MCF 10A (cell line): Measurements from ENCODE around the gene TMEM62. TPM values are rescaled to one million over a fixed set of nuclear protein-coding genes. Genes with fewer than 3 reads are reported as not detected.

Experiments
- BruUV-seq: library from RNA; stranded (reverse); fragments of 400-500 nt; replicated peaks from 2 replicates; lab custom pipeline; 2021; lab: Mats Ljungman, UMichigan
- CTCF ChIA-PET: fragments of 300-600 bp; sonication (Branson Sonifier 250); formaldehyde crosslinking; extraction: SDS; loops from one replicate; lab custom pipeline; 2021; ENCODE audit warnings: antibody characterized with exemption, inconsistent platforms; lab: Yijun Ruan, JAX
- POLR2A ChIA-PET: fragments of 300-600, 350-650 bp; sonication (Branson Sonifier 250); formaldehyde crosslinking; extraction: SDS; loops from one replicate; lab custom pipeline; 2020; ENCODE audit warnings: antibody characterized with exemption, inconsistent platforms; lab: Yijun Ruan, JAX
- DNase-seq: peaks from one replicate; pipeline ENCODE4 v3.0.0-alpha.2; 2018; ENCODE audit not compliant: unreplicated experiment
- H3K27ac Mint-ChIP-seq: one replicate; pipeline ENCODE4 v1.8.0; 2022; ENCODE audit warnings: mild to moderate bottlenecking, low read depth, mixed read lengths; ENCODE audit not compliant: unreplicated experiment
- H3K27me3 Mint-ChIP-seq: one replicate; pipeline ENCODE4 v1.8.0; 2022; ENCODE audit warnings: mixed read lengths; ENCODE audit not compliant: insufficient read depth, unreplicated experiment
- H3K36me3 Mint-ChIP-seq: one replicate; pipeline ENCODE4 v1.8.0; 2022; ENCODE audit warnings: mild to moderate bottlenecking, moderate library complexity, mixed read lengths; ENCODE audit not compliant: insufficient read depth, unreplicated experiment
- H3K4me1 Mint-ChIP-seq: one replicate; pipeline ENCODE4 v1.8.0; 2022; ENCODE audit warnings: mixed read lengths; ENCODE audit not compliant: insufficient read depth, unreplicated experiment
- H3K4me3 Mint-ChIP-seq: one replicate; pipeline ENCODE4 v1.8.0; 2022; ENCODE audit warnings: mild to moderate bottlenecking, moderate library complexity, mixed read lengths; ENCODE audit not compliant: unreplicated experiment
- H3K9me3 Mint-ChIP-seq: one replicate; pipeline ENCODE4 v1.8.0; 2022; ENCODE audit warnings: mixed read lengths; ENCODE audit not compliant: unreplicated experiment
- intact Hi-C: fragments of 100-400 bp; cut with micrococcal nuclease; formaldehyde crosslinking; loops from 2 replicates; pipeline ENCODE4 v1.14.1; 2022
- total RNA-seq: library from RNA; stranded (reverse); gene quantifications from 2 replicates; pipeline ENCODE4 v1.2.3, GENCODE V29; 2022
- TF ChIP-seq, protein P1 (sequence below): fragments of 200-600 bp; IDR thresholded peaks from one replicate; pipeline ENCODE4 v1.8.0; 2022; ENCODE audit warnings: antibody characterized with exemption, mild to moderate bottlenecking; ENCODE audit not compliant: unreplicated experiment

Gene TMEM62
- total RNA-seq, 1 experiment from 2014 or later, result 16.9 TPM

DNA sequence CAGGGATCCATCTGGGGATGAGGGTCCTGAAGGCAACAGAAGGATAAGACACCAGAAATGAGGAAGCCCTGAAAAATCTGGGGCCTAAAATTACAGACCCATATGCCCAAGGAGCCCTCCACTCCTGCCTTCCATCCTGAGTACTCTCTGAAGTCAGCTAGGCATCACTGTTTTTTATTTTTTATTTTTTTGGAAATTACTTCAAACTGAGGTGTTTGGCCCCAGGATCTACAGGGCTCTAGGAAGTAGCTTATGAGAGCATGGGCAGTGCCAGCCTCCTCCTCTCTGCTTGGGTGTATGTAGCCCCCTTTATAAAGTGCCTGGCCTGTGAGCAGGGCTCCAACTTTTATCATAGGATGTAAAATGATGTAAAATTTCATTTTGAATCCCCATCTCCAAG is 79.6 kb downstream of the TMEM62 start:
- no peaks in the 10 kb centered on the region for H3K9me3 Mint-ChIP-seq
- no peaks in the 10 kb centered on the region for H3K4me1 Mint-ChIP-seq
- POLR2A ChIA-PET, result interaction anchor here (1.1 kb wide), 1 partner anchor 29 kb away, joined by 5 read pairs; no protein-coding TSS in a partner anchor
- TF ChIP-seq, protein P1, sequence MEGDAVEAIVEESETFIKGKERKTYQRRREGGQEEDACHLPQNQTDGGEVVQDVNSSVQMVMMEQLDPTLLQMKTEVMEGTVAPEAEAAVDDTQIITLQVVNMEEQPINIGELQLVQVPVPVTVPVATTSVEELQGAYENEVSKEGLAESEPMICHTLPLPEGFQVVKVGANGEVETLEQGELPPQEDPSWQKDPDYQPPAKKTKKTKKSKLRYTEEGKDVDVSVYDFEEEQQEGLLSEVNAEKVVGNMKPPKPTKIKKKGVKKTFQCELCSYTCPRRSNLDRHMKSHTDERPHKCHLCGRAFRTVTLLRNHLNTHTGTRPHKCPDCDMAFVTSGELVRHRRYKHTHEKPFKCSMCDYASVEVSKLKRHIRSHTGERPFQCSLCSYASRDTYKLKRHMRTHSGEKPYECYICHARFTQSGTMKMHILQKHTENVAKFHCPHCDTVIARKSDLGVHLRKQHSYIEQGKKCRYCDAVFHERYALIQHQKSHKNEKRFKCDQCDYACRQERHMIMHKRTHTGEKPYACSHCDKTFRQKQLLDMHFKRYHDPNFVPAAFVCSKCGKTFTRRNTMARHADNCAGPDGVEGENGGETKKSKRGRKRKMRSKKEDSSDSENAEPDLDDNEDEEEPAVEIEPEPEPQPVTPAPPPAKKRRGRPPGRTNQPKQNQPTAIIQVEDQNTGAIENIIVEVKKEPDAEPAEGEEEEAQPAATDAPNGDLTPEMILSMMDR, result no peak
- CTCF ChIA-PET, result interaction anchor here (0.6 to 2.7 kb wide), 4 partner anchors 9 to 73 kb away, joined by 4 to 12 read pairs (median 11); no protein-coding TSS in a partner anchor
- no TSS peak for BruUV-seq
- no peaks in the 10 kb centered on the region for H3K36me3 Mint-ChIP-seq
- no peak overlapping the region for H3K4me3 Mint-ChIP-seq
- H3K27ac Mint-ChIP-seq, result no peak overlapping the region
- H3K27me3 Mint-ChIP-seq, result no peaks in the 10 kb centered on the region
- DNase-seq, result no peak
- intact Hi-C loops, result no loop called here

DNA sequence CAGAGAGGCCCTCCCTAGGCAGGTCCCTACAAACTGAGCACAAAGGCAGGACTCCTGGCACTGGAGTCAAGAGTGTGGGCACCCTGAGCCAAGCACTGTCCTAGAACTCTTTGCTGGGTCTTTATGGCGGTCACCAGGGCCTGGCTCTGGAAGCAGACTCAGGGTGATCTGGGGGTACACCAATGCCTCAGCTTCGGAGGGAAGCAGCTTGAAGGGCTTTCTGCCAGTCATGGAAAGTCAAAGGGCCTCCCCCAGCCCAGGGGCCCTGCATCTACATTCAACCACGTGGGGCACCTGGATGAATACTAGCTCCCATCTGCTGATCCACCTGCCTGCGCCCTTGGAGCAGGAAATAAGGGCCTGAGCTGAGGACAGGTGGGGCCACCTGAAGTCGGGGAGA is 80.1 kb downstream of the TMEM62 start:
- Mint-ChIP-seq H3K9me3 (no peaks in the 10 kb centered on the region), H3K27ac (no peak overlapping the region), H3K36me3 (no peaks in the 10 kb centered on the region), H3K27me3 (no peaks in the 10 kb centered on the region), H3K4me1 (no peaks in the 10 kb centered on the region), H3K4me3 (no peak overlapping the region)
- TF ChIP-seq, protein P1, result no peak
- no TSS peak for BruUV-seq
- POLR2A ChIA-PET, result interaction anchor here (1.1 kb wide), 1 partner anchor 30 kb away, joined by 5 read pairs; no protein-coding TSS in a partner anchor
- DNase-seq, result no peak
- CTCF ChIA-PET, result interaction anchor here (2.0 to 2.7 kb wide), 2 partner anchors 9 to 72 kb away, joined by 10 to 12 read pairs; no protein-coding TSS in a partner anchor
- intact Hi-C loops, result no loop called here

DNA sequence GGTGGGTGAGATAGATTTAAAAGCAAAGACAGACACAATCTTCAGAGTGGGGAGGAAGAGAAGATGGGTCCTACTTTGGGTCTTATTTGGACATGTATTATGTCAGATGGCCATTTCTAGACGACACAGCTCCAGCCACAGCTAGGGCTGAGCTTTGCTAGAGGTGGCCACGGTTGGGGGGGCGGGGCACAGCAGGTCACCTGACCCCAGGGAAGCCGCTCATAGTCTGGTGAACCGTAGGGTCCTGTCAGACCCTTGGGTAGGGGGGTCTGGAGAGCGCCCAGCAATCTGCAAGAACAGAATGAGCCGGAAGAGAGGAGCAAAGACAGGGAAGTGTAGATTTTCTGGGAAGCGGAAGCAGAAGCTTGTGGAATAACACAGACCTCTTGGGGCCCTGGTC is 80.8 kb downstream of the TMEM62 start:
- POLR2A ChIA-PET, result interaction anchor here (0.9 kb wide), 1 partner anchor 10 kb away, joined by 3 read pairs; no protein-coding TSS in a partner anchor
- H3K27ac Mint-ChIP-seq, result no peak overlapping the region

DNA sequence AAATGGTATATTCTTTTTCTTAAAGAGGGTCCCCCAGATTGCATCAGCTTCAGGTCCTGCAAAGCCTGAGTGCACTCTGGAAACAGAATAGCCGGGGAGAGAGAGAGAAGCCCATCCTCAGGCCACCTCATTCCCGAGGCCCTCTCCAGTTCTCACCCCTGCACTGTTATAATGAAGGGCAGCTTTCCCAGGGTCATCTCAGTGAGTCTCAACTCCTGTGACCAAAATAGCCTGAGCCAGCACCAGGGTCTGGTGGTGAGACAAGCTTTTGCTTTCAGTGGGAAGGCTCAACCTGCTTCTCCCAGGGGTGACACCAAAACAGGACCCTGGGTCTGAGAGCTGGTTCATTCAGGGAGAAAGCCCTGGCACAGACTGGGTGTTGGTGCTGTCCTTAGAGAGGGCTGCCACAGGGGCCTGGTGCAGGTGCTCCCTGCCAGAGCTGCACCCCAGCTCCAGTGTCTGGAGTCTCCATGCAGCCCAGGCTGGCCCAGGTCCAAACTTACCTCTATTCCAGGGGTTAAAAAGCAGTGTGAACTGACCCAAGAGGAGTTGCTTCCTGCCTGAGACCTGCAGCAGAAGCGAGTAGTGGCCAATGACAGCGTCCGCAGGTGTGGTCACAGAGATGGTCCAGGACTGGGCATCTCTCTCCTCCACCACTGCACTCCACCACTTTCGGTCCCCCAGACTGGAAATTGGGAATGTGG is 81.4 kb downstream of the TMEM62 start:
- POLR2A ChIA-PET, result interaction anchor here (0.9 to 1.4 kb wide), 2 partner anchors 10 to 29 kb away, joined by 3 to 4 read pairs; partner anchors contain the start of gene CCNDBP1
- TF ChIP-seq, protein P1, result no peak
- H3K27me3 Mint-ChIP-seq, result no peaks in the 10 kb centered on the region
- CTCF ChIA-PET, result interaction anchor here (0.5 to 2.7 kb wide), 4 partner anchors 10 to 71 kb away, joined by 3 to 12 read pairs (median 9); no protein-coding TSS in a partner anchor
- H3K36me3 Mint-ChIP-seq, result no peaks in the 10 kb centered on the region
- no peaks in the 10 kb centered on the region for H3K4me1 Mint-ChIP-seq
- H3K27ac Mint-ChIP-seq, result no peak overlapping the region
- intact Hi-C loops, result no loop called here
- H3K9me3 Mint-ChIP-seq, result no peaks in the 10 kb centered on the region
- no peak overlapping the region for H3K4me3 Mint-ChIP-seq
- BruUV-seq, result no TSS peak
- no peak for DNase-seq

More for the DNA sequence above, 80.8 kb downstream of the TMEM62 start:
- no TSS peak for BruUV-seq
- no peak overlapping the region for H3K4me3 Mint-ChIP-seq
- no peaks in the 10 kb centered on the region for H3K36me3 Mint-ChIP-seq
- TF ChIP-seq, protein P1, result no peak
- DNase-seq, result no peak
- no peaks in the 10 kb centered on the region for H3K9me3 Mint-ChIP-seq
- no peaks in the 10 kb centered on the region for H3K4me1 Mint-ChIP-seq
- H3K27me3 Mint-ChIP-seq, result no peaks in the 10 kb centered on the region
- intact Hi-C loops, result no loop called here
- CTCF ChIA-PET, result interaction anchor here (1.1 to 2.7 kb wide), 3 partner anchors 10 to 71 kb away, joined by 8 to 12 read pairs (median 10); no protein-coding TSS in a partner anchor
